Panc1 (cell line): ENCODE results near the gene DPM1. TPM values are rescaled to one million over a fixed set of nuclear protein-coding genes. Genes with fewer than 3 reads are reported as not detected.

ENCODE experiments used
- ATAC-seq: fragments of 200-7000 bp; cut with Tn5 transposase; 2 replicates; pipeline ENCODE4 v1.9.1; 2020; ENCODE audit warnings: mild to moderate bottlenecking, moderate library complexity
- BruUV-seq: library from RNA; stranded (reverse); fragments of 400-500 nt; replicated peaks from 2 replicates; lab custom pipeline; 2021; lab: Mats Ljungman, UMichigan
- CTCF ChIA-PET: fragments of 300-600 bp; sonication (Branson Sonifier 250); formaldehyde crosslinking; loops from one replicate; lab custom pipeline; 2022; ENCODE audit warnings: antibody characterized with exemption; lab: Charles Lee
- POLR2A ChIA-PET: fragments of 300-600 bp; sonication (Branson Sonifier 250); formaldehyde crosslinking; loops from one replicate; lab custom pipeline; 2022; ENCODE audit warnings: antibody characterized with exemption; lab: Charles Lee
- DNase-seq: peaks from one replicate; pipeline ENCODE4 v3.0.0-alpha.2; 2010; ENCODE audit warnings: low read depth, low spot score
- H3K27ac ChIP-seq: 2 replicates; pipeline ENCODE4 v1.5.1; 2011; ENCODE audit warnings: mild to moderate bottlenecking, low read length, inconsistent platforms
- H3K27me3 ChIP-seq: fragments of 200-500 bp; sonication (Bioruptor generic); 2 replicates; pipeline ENCODE4 v1.6.0; 2014; ENCODE audit warnings: low read length, inconsistent platforms; ENCODE audit not compliant: control insufficient read depth, insufficient read depth
- H3K36me3 ChIP-seq: fragments of 200-500 bp; sonication (Bioruptor generic); 2 replicates; pipeline ENCODE4 v1.5.1; 2014; ENCODE audit warnings: inconsistent platforms, mild to moderate bottlenecking, low read length, moderate library complexity; ENCODE audit not compliant: control insufficient read depth, insufficient read depth
- H3K4me1 ChIP-seq: 2 replicates; pipeline ENCODE4 v1.5.1; 2011; ENCODE audit warnings: inconsistent platforms, mild to moderate bottlenecking, low read length, moderate library complexity; ENCODE audit not compliant: control insufficient read depth, insufficient read depth
- H3K4me3 ChIP-seq, 2 experiments: 2 replicates each; pipeline ENCODE4 v1.5.1; 2011 to 2012; ENCODE audit warnings: low read depth in 2 of 2, low read length in 2 of 2, mild to moderate bottlenecking in 2 of 2, inconsistent platforms in 1 of 2, moderate library complexity in 1 of 2
- H3K9me3 ChIP-seq: fragments of 200-500 bp; sonication (Bioruptor generic); 2 replicates; pipeline ENCODE4 v1.5.1; 2014; ENCODE audit warnings: low read depth, mild to moderate bottlenecking, inconsistent platforms, low read length, moderate library complexity; ENCODE audit not compliant: control insufficient read depth, insufficient read depth
- CTCF ChIP-seq: fragments of 450-650 bp; IDR thresholded peaks from 2 replicates; pipeline ENCODE4 v1.5.1; 2017; ENCODE audit warnings: mild to moderate bottlenecking
- POLR2AphosphoS5 ChIP-seq: IDR thresholded peaks from 2 replicates; pipeline ENCODE4 v1.6.1; 2012; ENCODE audit warnings: mild to moderate bottlenecking, low read depth, low read length, moderate library complexity
- REST ChIP-seq, 2 experiments: IDR thresholded peaks; 2 replicates each; pipeline ENCODE4 v1.6.1; 2011 to 2012; ENCODE audit warnings: low read depth in 2 of 2, control low read depth in 1 of 2, low read length in 1 of 2, mild to moderate bottlenecking in 1 of 2, moderate library complexity in 1 of 2; ENCODE audit not compliant: insufficient read depth in 1 of 2
- SIN3A ChIP-seq: IDR thresholded peaks from 2 replicates; pipeline ENCODE4 v1.6.1; 2012; ENCODE audit warnings: low read depth, mild to moderate bottlenecking, low read length, moderate library complexity, borderline replicate concordance; ENCODE audit not compliant: insufficient read depth
- TCF7L2 ChIP-seq: IDR thresholded peaks from 2 replicates; pipeline ENCODE4 v1.6.1; 2011; ENCODE audit warnings: mild to moderate bottlenecking, low read depth, low read length, inconsistent platforms
- in situ Hi-C: cut with HindIII; loops from 2 replicates; pipeline ENCODE4 v1.10.0; 2016; ENCODE audit warnings: low sequenced_read_pairs, low pct_unique_long_range_greater_than_20kb
- intact Hi-C: fragments of 100-400 bp; cut with micrococcal nuclease; formaldehyde crosslinking; loops from one replicate; pipeline ENCODE4 v1.10.0; 2022; ENCODE audit not compliant: unreplicated experiment
- total RNA-seq: library from RNA; stranded (reverse); gene quantifications from one replicate; pipeline ENCODE4 v1.2.1, GENCODE V29; 2021; ENCODE audit not compliant: unreplicated experiment

The DPM1 gene
- total RNA-seq, 1 experiment from 2014 or later: 50.2 TPM

GRCh38 chr20:50992336-50992732, 34.0 kb upstream of the DPM1 start:
- intact Hi-C loops: no loop called here
- H3K4me1 ChIP-seq: no peaks in the 10 kb centered on the region
- H3K9me3 ChIP-seq: no peaks in the 10 kb centered on the region
- no peak overlapping the region for H3K4me3 ChIP-seq
- in situ Hi-C loops: no loop called here
- no peaks in the 10 kb centered on the region for H3K36me3 ChIP-seq
- H3K27me3 ChIP-seq: peaks cover 2% of the 10 kb centered on the region; the same call in 1 of the 2 replicates
- ChIA-PET CTCF (interaction anchor here (0.6 to 1.6 kb wide), 4 partner anchors 11 to 362 kb away, joined by 3 to 5 read pairs (median 4); no protein-coding TSS in a partner anchor), POLR2A (no interaction called here)
- no TSS peak for BruUV-seq
- no peak overlapping the region for H3K27ac ChIP-seq
- TF ChIP-seq SIN3A (no peak), REST (IDR thresholded peaks at IDR 0.05; ENCODE audit: insufficient read depth in 1 of 2, low read depth in 2 of 2, low read length in 1 of 2) (no peak)
- DNase-seq (no peak), ATAC-seq (no peak)

GRCh38 chr20:50991076-50991475, 32.7 kb upstream of the DPM1 start:
- intact Hi-C loops: no loop called here
- POLR2A ChIA-PET: interaction anchor here (0.7 kb wide), 1 partner anchor 293 kb away, joined by 3 read pairs; no protein-coding TSS in a partner anchor
- Histone ChIP-seq H3K27ac (no peak overlapping the region), H3K27me3 (no peaks in the 10 kb centered on the region), H3K4me3 (no peak overlapping the region), H3K9me3 (no peaks in the 10 kb centered on the region), H3K36me3 (no peaks in the 10 kb centered on the region), H3K4me1 (no peaks in the 10 kb centered on the region)
- DNase-seq: no peak
- TF ChIP-seq SIN3A (no peak), CTCF (no peak), REST (IDR thresholded peaks at IDR 0.05; ENCODE audit: insufficient read depth in 1 of 2, low read depth in 2 of 2, low read length in 1 of 2) (no peak), POLR2AphosphoS5 (no peak), TCF7L2 (no peak)
- CTCF ChIA-PET: interaction anchor here (0.6 to 0.7 kb wide), 2 partner anchors 14 to 509 kb away, joined by 4 to 5 read pairs; no protein-coding TSS in a partner anchor
- BruUV-seq: no TSS peak
- ATAC-seq: no peak
- in situ Hi-C loops: no loop called here
